Endodermal cell (in vitro differentiated cells): Measurements from ENCODE around the gene USB1. TPM values are rescaled to one million over a fixed set of nuclear protein-coding genes. Genes with fewer than 3 reads are reported as not detected.

Source experiments
- DNase-seq: peaks from one replicate; pipeline ENCODE4 v3.0.0-alpha.2; 2017
- H3K27ac ChIP-seq: 2 replicates; pipeline ENCODE4 v1.5.1; 2013; ENCODE audit warnings: mild to moderate bottlenecking, low read depth, low read length, moderate library complexity
- H3K27me3 ChIP-seq: 2 replicates; pipeline ENCODE4 v1.6.1; 2013; ENCODE audit warnings: mild to moderate bottlenecking, low read length, moderate library complexity; ENCODE audit not compliant: insufficient read depth, control insufficient read depth, poor library complexity, severe bottlenecking
- H3K36me3 ChIP-seq: 2 replicates; pipeline ENCODE4 v1.7.0; 2013; ENCODE audit warnings: mild to moderate bottlenecking, low read length, moderate library complexity; ENCODE audit not compliant: control insufficient read depth, insufficient read depth
- H3K4me1 ChIP-seq: one replicate; pipeline ENCODE4 v1.7.0; 2013; ENCODE audit warnings: low read length; ENCODE audit not compliant: control insufficient read depth, insufficient read depth
- H3K4me3 ChIP-seq: 2 replicates; pipeline ENCODE4 v1.5.1; 2013; ENCODE audit warnings: mild to moderate bottlenecking, low read length, moderate library complexity
- H3K9ac ChIP-seq: 2 replicates; pipeline ENCODE4 v1.6.1; 2013; ENCODE audit warnings: mild to moderate bottlenecking, low read length, moderate library complexity; ENCODE audit not compliant: poor library complexity, severe bottlenecking; ENCODE audit errors: extremely low read depth
- H3K9me3 ChIP-seq: 2 replicates; pipeline ENCODE4 v1.6.1; 2013; ENCODE audit warnings: mild to moderate bottlenecking, low read length, moderate library complexity; ENCODE audit not compliant: control insufficient read depth
- H3K27ac Mint-ChIP-seq: 2 replicates; pipeline ENCODE4 v1.8.0; 2020; ENCODE audit warnings: mixed read lengths
- H3K27me3 Mint-ChIP-seq: 2 replicates; pipeline ENCODE4 v1.8.0; 2021; ENCODE audit warnings: mild to moderate bottlenecking, mixed read lengths; ENCODE audit not compliant: insufficient read depth
- H3K36me3 Mint-ChIP-seq: 2 replicates; pipeline ENCODE4 v1.8.0; 2020; ENCODE audit warnings: low read depth, mixed read lengths
- H3K4me1 Mint-ChIP-seq: 2 replicates; pipeline ENCODE4 v1.8.0; 2020; ENCODE audit warnings: mixed read lengths
- H3K4me3 Mint-ChIP-seq: 2 replicates; pipeline ENCODE4 v1.8.0; 2020; ENCODE audit warnings: mild to moderate bottlenecking, moderate library complexity, mixed read lengths
- H3K9me3 Mint-ChIP-seq: 2 replicates; pipeline ENCODE4 v1.8.0; 2020; ENCODE audit warnings: mild to moderate bottlenecking, mixed read lengths
- CTCF ChIP-seq: fragments of 200-600 bp; sonication (generic); conservative IDR thresholded peaks from 2 replicates; pipeline ENCODE4 v1.5.0; 2021; ENCODE audit warnings: antibody characterized with exemption, mild to moderate bottlenecking
- WGBS, 2 experiments: methylation state at CpG; one replicate each; pipeline versions ENCODE4 v1.1.5 to v1.1.7; 2013; ENCODE audit warnings: missing lambda C conversion rate in 2 of 2, mixed read lengths in 1 of 2; ENCODE audit not compliant: insufficient coverage in 1 of 2, insufficient read length in 1 of 2; 5-methylcytosine and 5-hydroxymethylcytosine counted together
- total RNA-seq, 2 donors: library from RNA; stranded (reverse); fragmentation: NEBNext Ultra II Directional in 1 of 2; extraction: Animal tissue kit (Norgen Biotek cat#: 25700) in 1 of 2; gene quantifications; 2 replicates in 1 of 2; 3 replicates in 1 of 2; pipeline ENCODE4 v1.2.1, GENCODE V29; 2021

The USB1 gene
- total RNA-seq, 2 donors from 2014 or later: 139 to 163 TPM

- WGBS, 2 experiments: 16 to 19% methylated on average over 30 to 57 of the region's 57 CpGs
- H3K4me1 ChIP-seq: peaks cover 25% of the 10 kb centered on the region
- no peak overlapping the region for H3K27ac ChIP-seq
- peaks cover 8% of the 10 kb centered on the region for H3K36me3 Mint-ChIP-seq
- H3K27me3 Mint-ChIP-seq: no peaks in the 10 kb centered on the region
- no peaks in the 10 kb centered on the region for H3K27me3 ChIP-seq
- H3K4me1 Mint-ChIP-seq: peaks cover 50% of the 10 kb centered on the region
- peak; percentile 85 for DNase-seq
- peaks cover 26% of the 10 kb centered on the region for H3K36me3 ChIP-seq
- peak overlapping the region; percentile 25 for H3K9ac ChIP-seq
- H3K9me3 Mint-ChIP-seq: no peaks in the 10 kb centered on the region
- peak overlapping the region; percentile 76 for H3K4me3 Mint-ChIP-seq
- H3K4me3 ChIP-seq: peak overlapping the region; percentile 85
- H3K27ac Mint-ChIP-seq: peak overlapping the region; percentile 96
- no peaks in the 10 kb centered on the region for H3K9me3 ChIP-seq
- TF ChIP-seq CTCF: no peak
Measured at GRCh38 chr16:58024486-58025350, 23.5 kb downstream of the USB1 start.

GRCh38 chr16:58025351-58026138 is 24.3 kb downstream of the USB1 start, which contains the start of gene MMP15:
Gene MMP15, plus strand, starts transcription at chr16:58025754. Its CDS starts 597 bp downstream, at chr16:58026351.
- peaks cover 25% of the 10 kb centered on the region for H3K4me1 ChIP-seq
- Mint-ChIP-seq H3K4me3 (peak within 1 kb of the TSS; percentile 76), H3K4me1 (peaks cover 54% of the 10 kb centered on the region), H3K27me3 (no peaks in the 10 kb centered on the region), H3K9me3 (no peaks in the 10 kb centered on the region), H3K36me3 (peaks cover 11% of the 10 kb centered on the region), H3K27ac (peak within 1 kb of the TSS; percentile 96)
- TF ChIP-seq CTCF: no peak
- H3K27me3 ChIP-seq: no peaks in the 10 kb centered on the region
- 0% methylated on average over 35 to 87 of the region's 90 CpGs for WGBS, 2 experiments
- no peak within 1 kb of the TSS for H3K27ac ChIP-seq
- H3K4me3 ChIP-seq: peak within 1 kb of the TSS; percentile 85
- H3K36me3 ChIP-seq: peaks cover 26% of the 10 kb centered on the region
- peak; percentile 99 for DNase-seq
- no peaks in the 10 kb centered on the region for H3K9me3 ChIP-seq
- peak within 1 kb of the TSS; percentile 63 for H3K9ac ChIP-seq

GRCh38 chr16:58026139-58026704 is 25.0 kb downstream of the USB1 start:
- Mint-ChIP-seq H3K36me3 (peaks cover 8% of the 10 kb centered on the region), H3K27ac (no peak overlapping the region), H3K4me3 (peak overlapping the region; percentile 76), H3K27me3 (no peaks in the 10 kb centered on the region), H3K9me3 (no peaks in the 10 kb centered on the region), H3K4me1 (peaks cover 54% of the 10 kb centered on the region)
- Histone ChIP-seq H3K36me3 (peaks cover 20% of the 10 kb centered on the region), H3K9ac (peak overlapping the region; percentile 63), H3K4me1 (peaks cover 25% of the 10 kb centered on the region), H3K9me3 (no peaks in the 10 kb centered on the region), H3K4me3 (peak overlapping the region; percentile 85), H3K27ac (no peak overlapping the region), H3K27me3 (no peaks in the 10 kb centered on the region)
- peak; percentile 28 for TF ChIP-seq CTCF
- 0% methylated on average over 6 to 65 of the region's 65 CpGs for WGBS, 2 experiments
- peak; percentile 78 for DNase-seq
